WI38 (cell line): ENCODE results near the gene USP10.

Experiments
- H3K4me3 ChIP-seq: 2 replicates; pipeline ENCODE4 v1.5.1; 2011; ENCODE audit warnings: low read depth, mild to moderate bottlenecking, control low read depth, low read length
- TF ChIP-seq, protein P1 (sequence below): IDR thresholded peaks from 2 replicates; pipeline ENCODE4 v1.5.1; 2012; ENCODE audit warnings: low read depth, mild to moderate bottlenecking, control low read depth, low read length

Gene USP10

DNA sequence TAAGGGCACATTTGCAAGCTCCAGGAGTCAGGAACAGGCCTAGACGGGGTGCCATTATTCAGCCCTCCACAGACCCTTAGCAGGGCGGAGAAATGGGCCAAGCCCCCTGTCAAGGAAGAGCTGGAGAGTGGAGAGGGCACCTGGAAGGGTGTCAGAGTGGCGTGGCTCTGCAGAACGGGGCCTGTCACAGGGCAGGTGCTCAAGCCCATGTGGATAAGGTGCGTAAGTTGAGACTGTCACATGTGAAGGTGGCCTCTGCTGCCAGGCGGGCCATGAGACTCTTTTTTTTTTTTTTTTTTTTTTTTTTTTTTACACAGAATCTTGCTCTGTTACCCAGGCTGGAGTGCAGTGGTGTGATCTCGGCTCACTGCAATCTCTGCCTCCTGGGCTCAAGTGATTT, 108.0 kb downstream of the USP10 start:
- TF ChIP-seq, protein P1, sequence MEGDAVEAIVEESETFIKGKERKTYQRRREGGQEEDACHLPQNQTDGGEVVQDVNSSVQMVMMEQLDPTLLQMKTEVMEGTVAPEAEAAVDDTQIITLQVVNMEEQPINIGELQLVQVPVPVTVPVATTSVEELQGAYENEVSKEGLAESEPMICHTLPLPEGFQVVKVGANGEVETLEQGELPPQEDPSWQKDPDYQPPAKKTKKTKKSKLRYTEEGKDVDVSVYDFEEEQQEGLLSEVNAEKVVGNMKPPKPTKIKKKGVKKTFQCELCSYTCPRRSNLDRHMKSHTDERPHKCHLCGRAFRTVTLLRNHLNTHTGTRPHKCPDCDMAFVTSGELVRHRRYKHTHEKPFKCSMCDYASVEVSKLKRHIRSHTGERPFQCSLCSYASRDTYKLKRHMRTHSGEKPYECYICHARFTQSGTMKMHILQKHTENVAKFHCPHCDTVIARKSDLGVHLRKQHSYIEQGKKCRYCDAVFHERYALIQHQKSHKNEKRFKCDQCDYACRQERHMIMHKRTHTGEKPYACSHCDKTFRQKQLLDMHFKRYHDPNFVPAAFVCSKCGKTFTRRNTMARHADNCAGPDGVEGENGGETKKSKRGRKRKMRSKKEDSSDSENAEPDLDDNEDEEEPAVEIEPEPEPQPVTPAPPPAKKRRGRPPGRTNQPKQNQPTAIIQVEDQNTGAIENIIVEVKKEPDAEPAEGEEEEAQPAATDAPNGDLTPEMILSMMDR = no peak
- no peak overlapping the region for H3K4me3 ChIP-seq

DNA sequence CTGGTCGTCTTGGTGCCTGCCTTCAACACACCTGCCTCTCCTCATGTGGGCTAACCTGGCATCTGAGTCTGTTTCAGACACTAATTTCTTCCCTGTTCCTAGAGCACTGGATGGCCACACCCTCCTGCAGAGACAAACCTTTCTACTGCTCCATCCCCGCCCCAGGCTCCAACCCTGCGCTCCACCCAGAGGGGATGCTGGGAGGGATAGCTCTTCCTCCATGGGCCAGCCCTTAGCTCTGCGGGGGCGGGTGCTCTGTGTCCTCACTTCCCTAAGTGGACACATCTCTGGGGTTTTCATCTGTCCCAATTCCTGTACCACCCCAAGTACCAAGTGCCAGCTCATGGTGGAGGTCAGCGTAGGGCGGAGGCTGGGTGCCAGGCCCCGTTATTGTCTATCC, 109.0 kb downstream of the USP10 start:
- TF ChIP-seq, protein P1 = no peak
- H3K4me3 ChIP-seq = no peak overlapping the region

DNA sequence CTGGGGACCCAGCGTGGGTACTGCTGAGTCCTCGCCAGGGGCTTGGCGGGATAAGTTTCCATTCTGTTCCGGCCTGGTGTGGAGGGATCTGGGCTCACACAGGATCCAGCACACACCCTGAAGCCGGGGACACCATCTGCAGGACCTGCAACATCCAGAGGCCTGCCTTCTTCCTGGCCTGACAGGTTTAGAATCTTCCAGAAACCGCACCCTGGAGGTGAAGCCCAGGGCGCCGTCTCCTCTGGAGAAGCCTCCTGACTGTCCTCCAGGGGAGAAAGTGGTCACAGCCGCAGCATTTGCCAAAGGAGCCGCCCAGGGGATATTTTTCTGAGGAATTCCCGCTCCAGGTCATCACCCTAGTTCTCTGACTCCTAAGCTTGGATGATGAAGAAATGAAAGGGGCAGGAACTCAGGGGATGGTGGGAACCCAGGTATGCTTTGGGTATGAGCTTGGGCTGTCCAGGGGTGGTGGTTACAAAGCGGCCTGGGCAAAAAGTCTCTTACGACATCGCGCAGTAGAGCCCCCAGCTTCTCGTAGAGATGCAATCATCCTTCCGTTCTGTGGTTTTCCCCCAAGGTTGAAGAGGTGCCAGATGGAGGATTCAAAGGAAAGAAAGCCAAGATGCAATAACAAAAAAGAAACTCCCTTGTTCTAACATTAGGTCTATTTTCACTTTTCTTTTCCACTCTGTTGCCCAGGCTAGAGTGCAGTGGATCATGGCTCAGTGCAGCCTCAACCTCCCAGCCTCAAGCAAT, 110.9 kb downstream of the USP10 start:
- H3K4me3 ChIP-seq = no peak overlapping the region
- TF ChIP-seq, protein P1 = no peak

DNA sequence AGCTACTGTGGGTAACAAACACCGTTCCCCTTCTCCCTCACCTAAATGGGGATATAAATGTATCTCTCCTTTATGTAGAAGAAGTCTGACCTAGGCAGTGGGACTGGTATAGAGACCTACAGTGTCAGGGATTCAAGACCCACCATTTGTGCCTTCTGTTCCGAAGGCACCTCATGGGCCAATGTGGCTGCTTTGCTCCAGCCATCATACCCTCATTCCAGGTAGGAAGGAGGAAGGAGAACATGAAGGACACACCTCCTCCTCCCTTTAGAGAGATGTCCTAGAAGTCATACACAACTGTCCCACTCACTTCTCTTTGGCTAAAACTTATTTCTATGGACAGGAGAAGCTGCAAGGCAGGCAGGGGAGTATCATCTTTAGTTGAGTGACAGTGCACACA, 111.7 kb downstream of the USP10 start:
- TF ChIP-seq, protein P1 = no peak
- H3K4me3 ChIP-seq = no peak overlapping the region

DNA sequence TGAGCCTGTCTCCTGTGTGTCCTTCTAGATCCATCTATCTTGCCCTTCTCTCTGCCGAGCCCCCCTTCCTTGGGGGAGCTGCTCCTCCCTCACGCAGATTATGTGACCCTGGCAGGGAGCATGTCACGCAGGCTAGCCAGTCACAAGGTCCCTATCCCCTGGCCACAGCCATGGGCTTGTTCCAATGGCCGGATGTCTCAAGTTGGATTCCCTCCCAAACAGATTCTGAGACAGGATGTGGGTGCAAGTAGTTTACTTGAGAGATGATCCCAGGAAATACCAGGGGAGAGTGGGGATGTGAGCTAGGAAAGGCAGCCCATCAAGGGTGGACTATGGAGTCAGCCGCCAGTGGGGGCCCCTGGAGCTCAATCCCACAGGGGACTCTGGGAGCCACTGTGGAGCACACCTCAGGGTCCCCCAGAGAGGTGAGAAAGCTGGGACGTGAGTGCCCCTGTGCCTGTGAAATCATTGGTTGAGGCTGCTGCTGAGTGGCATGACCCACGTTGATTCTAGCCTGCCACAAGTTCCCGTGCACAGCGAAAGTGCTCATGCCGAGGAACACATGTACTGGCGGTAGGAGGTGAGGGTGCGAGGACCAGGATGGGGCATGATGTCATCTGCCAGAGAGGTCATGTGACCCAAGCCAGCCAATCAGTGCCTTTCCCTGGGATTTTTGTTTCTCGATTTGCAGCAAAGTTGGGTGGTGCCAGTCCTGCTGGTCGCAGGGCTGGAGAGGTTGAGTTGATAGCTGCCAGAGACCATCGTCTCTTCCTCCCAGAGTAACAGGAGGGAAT, 113.5 kb downstream of the USP10 start:
- TF ChIP-seq, protein P1 = no peak
- H3K4me3 ChIP-seq = no peak overlapping the region

DNA sequence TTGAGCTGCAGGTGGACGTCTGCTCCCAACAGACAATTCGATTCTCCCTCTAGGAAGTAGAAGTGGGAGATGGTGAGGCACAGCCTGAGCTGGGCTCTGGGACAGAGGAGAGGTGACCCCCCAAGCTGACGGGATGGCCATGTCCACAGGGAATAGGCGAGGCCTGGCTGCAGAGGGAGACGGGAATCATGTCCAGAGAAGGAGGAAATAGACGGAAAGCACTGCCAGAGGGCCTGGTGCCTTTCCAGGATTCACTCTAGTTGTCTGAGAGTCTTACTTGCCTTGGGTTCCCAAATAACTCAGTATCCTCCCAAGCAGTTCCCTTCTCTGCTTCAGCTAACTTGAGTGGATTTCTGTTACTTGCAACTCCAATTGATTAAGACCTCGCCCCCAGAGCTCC, 115.7 kb downstream of the USP10 start:
- TF ChIP-seq, protein P1 = no peak
- no peak overlapping the region for H3K4me3 ChIP-seq

DNA sequence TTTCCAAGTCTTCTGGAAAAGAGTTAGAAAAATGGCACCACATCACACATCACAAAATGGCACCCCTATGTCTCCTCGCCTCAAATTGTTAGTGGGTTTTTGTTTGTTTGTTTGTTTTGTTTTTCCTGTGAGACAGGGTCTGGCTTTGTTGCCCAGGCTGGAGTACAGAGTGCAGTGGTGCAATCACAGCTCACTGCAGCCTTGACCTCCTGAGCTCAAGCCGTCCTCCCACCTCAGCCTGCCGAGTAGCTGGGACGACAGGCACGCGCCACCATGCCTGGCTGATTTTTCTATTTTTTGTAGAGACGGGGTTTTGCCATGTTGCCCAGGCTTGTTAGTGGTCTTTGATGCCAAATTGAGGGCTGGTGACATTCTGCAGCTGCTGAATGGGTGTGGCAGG, 116.2 kb downstream of the USP10 start:
- no peak overlapping the region for H3K4me3 ChIP-seq
- TF ChIP-seq, protein P1 = no peak
